Lower leg skin (tissue), 4 donors: ENCODE measurements around the gene NCBP1. TPM values are rescaled to one million over a fixed set of nuclear protein-coding genes. Genes with fewer than 3 reads are reported as not detected.
"Not testable (repeated sequence)": the region's sequence is repeated elsewhere in the genome, so short reads cannot be mapped to it uniquely, and the experiment has no call there.

Experiments
- DNase-seq, 2 donors: peaks; one replicate each; pipeline ENCODE4 v3.0.0-alpha.2; 2019; ENCODE audit warnings: low spot score in 2 of 2
- H3K4me3 ChIP-seq: fragments of 200-600 bp; sonication (generic); 2 replicates; pipeline ENCODE4 v1.5.1; 2017; ENCODE audit warnings: mild to moderate bottlenecking, low read depth; ENCODE audit not compliant: poor library complexity, severe bottlenecking
- CTCF ChIP-seq, 3 donors: fragments of 450-650 bp; IDR thresholded peaks; one replicate each; pipeline ENCODE4 v1.5.1; 2016; ENCODE audit warnings: antibody characterized with exemption in 3 of 3, mild to moderate bottlenecking in 3 of 3, moderate library complexity in 2 of 3
- POLR2A ChIP-seq, 2 donors: fragments of 450-650 bp; IDR thresholded peaks; one replicate each; pipeline ENCODE4 v1.6.1; 2016 to 2017; ENCODE audit warnings: antibody characterized with exemption in 2 of 2, mild to moderate bottlenecking in 1 of 2, moderate library complexity in 1 of 2
- WGBS, 2 donors: methylation state at CpG; one replicate each; pipeline ENCODE4 v1.1.5; 2018; 5-methylcytosine and 5-hydroxymethylcytosine counted together
- intact Hi-C: fragments of 100-400 bp; cut with DNase I; formaldehyde crosslinking; loops from one replicate; pipeline ENCODE4 v1.15.0; 2023; ENCODE audit warnings: low total_unique reads
- total RNA-seq, 4 donors: library from RNA; depleted of rRNA; stranded (reverse); fragments of >200 nt; gene quantifications; one replicate each; pipeline ENCODE4 v1.1.0, GENCODE V29; 2016

The NCBP1 gene
- total RNA-seq, 4 donors from 2014 or later = 9.7 to 17.2 (median 11.5) TPM

GRCh38 chr9:97695390-97695789 lies 61.8 kb downstream of the NCBP1 start:
- intact Hi-C loops = no loop called here
- no peak overlapping the region for H3K4me3 ChIP-seq
- WGBS, 2 donors = 81 to 84% methylated on average over 3 of the region's 3 CpGs
- no peak for DNase-seq
- TF ChIP-seq CTCF (IDR thresholded peaks at IDR 0.05) (no peak), POLR2A (IDR thresholded peaks at IDR 0.05) (no peak)

GRCh38 chr9:97695995-97696802 lies 62.6 kb downstream of the NCBP1 start:
- peak overlapping the region; percentile 71 for H3K4me3 ChIP-seq
- WGBS, 2 donors = 11 to 17% methylated on average over 9 of the region's 9 CpGs
- intact Hi-C loops = no loop called here
- no peak for DNase-seq
- TF ChIP-seq POLR2A (IDR thresholded peaks at IDR 0.05) (no peak), CTCF (IDR thresholded peaks at IDR 0.05) (no peak)

GRCh38 chr9:97696803-97697601 lies 63.4 kb downstream of the NCBP1 start, which contains the start of gene XPA:
Gene XPA, minus strand, starts transcription at chr9:97697340. Its CDS starts 48 bp downstream, at chr9:97697292.
- TF ChIP-seq CTCF (IDR thresholded peaks at IDR 0.05) (no peak), POLR2A (IDR thresholded peaks at IDR 0.05) (peak in 1 of 2 donors; percentile 58)
- peak within 1 kb of the TSS; percentile 71 for H3K4me3 ChIP-seq
- peak; percentile 93 to 99 for DNase-seq
- WGBS, 2 donors = 0 to 1% methylated on average over 33 to 76 of the region's 82 CpGs
- intact Hi-C loops = no loop called here

- WGBS, 2 donors = 22 to 29% methylated on average over 1 of the region's 1 CpG
- no peak for DNase-seq
- TF ChIP-seq CTCF (IDR thresholded peaks at IDR 0.05) (no peak), POLR2A (IDR thresholded peaks at IDR 0.05) (no peak)
- H3K4me3 ChIP-seq = no peak overlapping the region
- intact Hi-C loops = no loop called here
These were observed 64.2 kb downstream of the NCBP1 start for GRCh38 chr9:97697837-97698236.

GRCh38 chr9:97698865-97699264 lies 65.2 kb downstream of the NCBP1 start:
- no peak for DNase-seq
- TF ChIP-seq POLR2A (IDR thresholded peaks at IDR 0.05) = no peak
- TF ChIP-seq CTCF (IDR thresholded peaks at IDR 0.05) = no peak
- H3K4me3 ChIP-seq = no peak overlapping the region
- intact Hi-C loops = no loop called here
- WGBS, 2 donors = 86 to 92% methylated on average over 14 of the region's 14 CpGs

GRCh38 chr9:97699281-97699680 lies 65.7 kb downstream of the NCBP1 start:
- DNase-seq, intact Hi-C loops, H3K4me3 ChIP-seq: not testable (repeated sequence)
- 69 to 77% methylated on average over 13 of the region's 13 CpGs for WGBS, 2 donors

GRCh38 chr9:97699824-97700223 lies 66.2 kb downstream of the NCBP1 start:
- WGBS, 2 donors = 92% methylated on average over 3 of the region's 3 CpGs

More at GRCh38 chr9:97699824-97700223, 66.2 kb downstream of the NCBP1 start:
- DNase-seq, intact Hi-C loops, H3K4me3 ChIP-seq: not testable (repeated sequence)
